ENCODE measurements around the gene ANO1.

ANO1 gene

DNA sequence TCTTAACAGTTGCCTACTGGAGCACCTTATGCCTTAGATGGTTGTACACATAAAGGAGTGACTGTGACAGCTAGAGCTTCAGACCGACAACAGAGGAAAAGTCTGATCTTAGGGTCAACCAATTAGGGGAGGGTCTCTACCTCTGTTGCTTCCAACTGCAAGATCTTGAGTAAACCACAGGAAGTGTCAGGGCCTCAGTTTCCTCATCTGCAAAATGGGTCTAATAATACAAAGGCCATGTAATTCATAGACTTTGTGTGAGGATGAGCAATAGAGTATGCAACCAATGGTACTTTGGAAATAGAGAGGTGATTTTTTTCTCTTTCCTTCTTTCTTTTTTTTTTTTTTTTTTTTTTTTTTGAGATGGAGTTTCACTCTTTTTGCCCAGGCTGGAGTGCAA, 16.4 kb upstream of the ANO1 start:
- Histone ChIP-seq H4K20me1 (ENCODE audit: insufficient read depth) (no peaks in the 10 kb centered on the region), H2AFZ (ENCODE audit: low read depth) (no peak overlapping the region), H3K79me2 (ENCODE audit: insufficient read depth, low read depth) (no peaks in the 10 kb centered on the region), H3K27ac (no peak overlapping the region), H3K36me3 (ENCODE audit: insufficient read depth) (no peaks in the 10 kb centered on the region), H3K9ac (no peak overlapping the region), H3K4me3 (IDR thresholded peaks at IDR 0.05; ENCODE audit: insufficient read depth, low read depth, low read length) (no peak overlapping the region), H3K27me3 (ENCODE audit: insufficient read depth, low read depth) (0 out of 2 replicates have a peak, but pooled peaks cover 5% of the 10 kb centered on the region), H3K4me1 (ENCODE audit: low read depth, poor library complexity, severe bottlenecking) (no peaks in the 10 kb centered on the region), H3K4me2 (no peak overlapping the region)
- TF ChIP-seq, protein P1, sequence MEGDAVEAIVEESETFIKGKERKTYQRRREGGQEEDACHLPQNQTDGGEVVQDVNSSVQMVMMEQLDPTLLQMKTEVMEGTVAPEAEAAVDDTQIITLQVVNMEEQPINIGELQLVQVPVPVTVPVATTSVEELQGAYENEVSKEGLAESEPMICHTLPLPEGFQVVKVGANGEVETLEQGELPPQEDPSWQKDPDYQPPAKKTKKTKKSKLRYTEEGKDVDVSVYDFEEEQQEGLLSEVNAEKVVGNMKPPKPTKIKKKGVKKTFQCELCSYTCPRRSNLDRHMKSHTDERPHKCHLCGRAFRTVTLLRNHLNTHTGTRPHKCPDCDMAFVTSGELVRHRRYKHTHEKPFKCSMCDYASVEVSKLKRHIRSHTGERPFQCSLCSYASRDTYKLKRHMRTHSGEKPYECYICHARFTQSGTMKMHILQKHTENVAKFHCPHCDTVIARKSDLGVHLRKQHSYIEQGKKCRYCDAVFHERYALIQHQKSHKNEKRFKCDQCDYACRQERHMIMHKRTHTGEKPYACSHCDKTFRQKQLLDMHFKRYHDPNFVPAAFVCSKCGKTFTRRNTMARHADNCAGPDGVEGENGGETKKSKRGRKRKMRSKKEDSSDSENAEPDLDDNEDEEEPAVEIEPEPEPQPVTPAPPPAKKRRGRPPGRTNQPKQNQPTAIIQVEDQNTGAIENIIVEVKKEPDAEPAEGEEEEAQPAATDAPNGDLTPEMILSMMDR (conservative IDR thresholded peaks at IDR 0.05; ENCODE audit: low read depth, low read length) = no peak

DNA sequence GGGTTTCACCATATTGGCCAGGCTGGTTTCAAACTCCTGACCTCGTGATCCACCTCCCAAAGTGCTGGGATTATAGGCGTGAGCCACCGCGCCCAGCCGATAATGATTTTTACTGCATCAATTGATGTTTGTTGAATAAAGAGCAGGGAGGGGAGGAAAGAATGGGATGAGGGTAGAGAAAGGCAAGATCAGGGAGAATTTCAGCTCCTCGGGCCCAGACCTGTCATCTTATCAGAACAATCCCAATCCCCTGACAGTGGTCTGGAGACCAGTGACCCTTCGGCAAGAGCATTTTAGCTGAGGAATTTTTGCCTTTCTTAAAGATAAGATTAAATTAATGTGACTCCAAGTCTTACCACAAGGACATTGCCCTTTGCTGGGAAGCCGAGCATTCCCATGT, 15.0 kb upstream of the ANO1 start:
- Histone ChIP-seq H3K27me3 (ENCODE audit: insufficient read depth, low read depth) (0 out of 2 replicates have a peak, but pooled peaks cover 5% of the 10 kb centered on the region), H3K27ac (no peak overlapping the region), H3K9ac (no peak overlapping the region), H3K36me3 (ENCODE audit: insufficient read depth) (no peaks in the 10 kb centered on the region), H3K4me3 (IDR thresholded peaks at IDR 0.05; ENCODE audit: insufficient read depth, low read depth, low read length) (no peak overlapping the region), H3K4me1 (ENCODE audit: low read depth, poor library complexity, severe bottlenecking) (no peaks in the 10 kb centered on the region), H4K20me1 (ENCODE audit: insufficient read depth) (no peaks in the 10 kb centered on the region), H2AFZ (ENCODE audit: low read depth) (no peak overlapping the region), H3K4me2 (no peak overlapping the region), H3K79me2 (ENCODE audit: insufficient read depth, low read depth) (no peaks in the 10 kb centered on the region)
- TF ChIP-seq, protein P1 (conservative IDR thresholded peaks at IDR 0.05; ENCODE audit: low read depth, low read length) = no peak

DNA sequence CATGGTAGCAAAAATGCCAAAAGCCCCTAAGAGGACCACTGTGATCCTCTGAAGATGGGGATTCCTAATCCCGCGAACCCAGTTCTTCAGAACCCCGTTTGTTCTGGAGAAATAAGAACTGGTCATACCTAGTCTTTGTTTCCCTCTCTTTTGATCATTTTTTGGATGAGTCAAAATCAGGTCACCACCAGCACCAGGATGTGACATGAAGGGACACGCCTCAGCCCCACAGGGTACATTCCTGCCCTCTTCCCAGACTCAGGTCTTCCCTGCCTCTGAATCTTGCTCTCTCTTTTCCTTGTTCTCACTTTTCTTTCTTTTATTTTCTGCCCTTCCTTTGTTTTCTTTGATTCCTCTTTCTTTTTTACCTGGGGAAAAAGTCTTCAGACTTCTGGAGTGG, 14.6 kb upstream of the ANO1 start:
- TF ChIP-seq, protein P1 (conservative IDR thresholded peaks at IDR 0.05; ENCODE audit: low read depth, low read length) = no peak
- no peaks in the 10 kb centered on the region for H3K79me2 ChIP-seq (ENCODE audit: insufficient read depth, low read depth)
- no peak overlapping the region for H3K27ac ChIP-seq
- H4K20me1 ChIP-seq (ENCODE audit: insufficient read depth) = no peaks in the 10 kb centered on the region
- H3K4me2 ChIP-seq = no peak overlapping the region
- H3K9ac ChIP-seq = no peak overlapping the region
- no peak overlapping the region for H3K4me3 ChIP-seq (IDR thresholded peaks at IDR 0.05; ENCODE audit: insufficient read depth, low read depth, low read length)
- no peaks in the 10 kb centered on the region for H3K36me3 ChIP-seq (ENCODE audit: insufficient read depth)
- H3K4me1 ChIP-seq (ENCODE audit: low read depth, poor library complexity, severe bottlenecking) = no peaks in the 10 kb centered on the region
- no peak overlapping the region for H2AFZ ChIP-seq (ENCODE audit: low read depth)
- H3K27me3 ChIP-seq (ENCODE audit: insufficient read depth, low read depth) = 0 out of 2 replicates have a peak, but pooled peaks cover 5% of the 10 kb centered on the region

DNA sequence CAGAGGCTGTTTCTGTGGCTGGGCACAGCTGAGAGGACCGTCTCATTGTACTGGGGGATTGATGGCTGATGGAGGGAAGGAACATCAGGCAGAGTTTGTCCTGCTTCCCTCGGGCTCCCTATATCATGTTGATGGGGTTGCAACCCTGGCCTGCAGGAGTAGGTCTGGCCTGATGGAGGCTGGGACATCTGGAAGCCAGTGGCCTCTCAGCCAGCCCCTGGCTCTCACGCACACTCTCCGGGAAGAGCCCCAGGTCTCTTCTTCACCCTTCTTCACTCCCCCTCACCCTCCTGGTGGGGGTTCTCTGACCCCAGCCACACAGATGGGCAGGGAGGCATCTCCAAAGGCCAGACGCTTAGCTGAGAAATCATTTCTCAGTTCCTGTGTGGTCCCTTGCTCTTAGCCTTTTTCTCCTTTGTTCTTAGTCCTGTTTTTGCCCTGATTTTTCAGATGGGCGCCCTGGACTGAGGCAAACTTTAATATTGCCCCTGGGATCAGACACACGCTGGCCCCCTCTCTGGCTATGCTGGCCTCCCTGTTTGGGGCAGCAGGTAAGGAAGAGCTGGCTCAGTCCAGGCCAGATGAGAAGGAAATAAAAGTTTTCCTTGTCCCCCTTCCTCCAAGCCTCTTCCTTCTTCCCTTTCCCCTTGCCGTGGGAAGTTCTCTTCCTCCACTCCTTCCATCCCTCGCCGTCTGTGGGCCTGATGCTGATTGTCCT, 13.9 kb upstream of the ANO1 start:
- H3K36me3 ChIP-seq (ENCODE audit: insufficient read depth) = no peaks in the 10 kb centered on the region
- H3K27ac ChIP-seq = no peak overlapping the region
- H3K9ac ChIP-seq = no peak overlapping the region
- no peak overlapping the region for H3K4me2 ChIP-seq
- no peaks in the 10 kb centered on the region for H4K20me1 ChIP-seq (ENCODE audit: insufficient read depth)
- no peak overlapping the region for H2AFZ ChIP-seq (ENCODE audit: low read depth)
- H3K79me2 ChIP-seq (ENCODE audit: insufficient read depth, low read depth) = no peaks in the 10 kb centered on the region
- 0 out of 2 replicates have a peak, but pooled peaks cover 5% of the 10 kb centered on the region for H3K27me3 ChIP-seq (ENCODE audit: insufficient read depth, low read depth)
- no peak overlapping the region for H3K4me3 ChIP-seq (IDR thresholded peaks at IDR 0.05; ENCODE audit: insufficient read depth, low read depth, low read length)
- TF ChIP-seq, protein P1 (conservative IDR thresholded peaks at IDR 0.05; ENCODE audit: low read depth, low read length) = no peak
- no peaks in the 10 kb centered on the region for H3K4me1 ChIP-seq (ENCODE audit: low read depth, poor library complexity, severe bottlenecking)

Data from KMS-11 (cell line).